NCI-H2107 treated with DMSO at 0.1 percent for 48 hours (cell line): ENCODE data around the gene PCYT1B.
"Not testable (repeated sequence)": the region's sequence is repeated elsewhere in the genome, so short reads cannot be mapped to it uniquely, and the experiment has no call there.

Source experiments
- DNase-seq: peaks from one replicate; lab custom pipeline; 2025; ENCODE audit not compliant: unreplicated experiment; lab: John Stamatoyannopoulos, UW

Gene PCYT1B

DNA sequence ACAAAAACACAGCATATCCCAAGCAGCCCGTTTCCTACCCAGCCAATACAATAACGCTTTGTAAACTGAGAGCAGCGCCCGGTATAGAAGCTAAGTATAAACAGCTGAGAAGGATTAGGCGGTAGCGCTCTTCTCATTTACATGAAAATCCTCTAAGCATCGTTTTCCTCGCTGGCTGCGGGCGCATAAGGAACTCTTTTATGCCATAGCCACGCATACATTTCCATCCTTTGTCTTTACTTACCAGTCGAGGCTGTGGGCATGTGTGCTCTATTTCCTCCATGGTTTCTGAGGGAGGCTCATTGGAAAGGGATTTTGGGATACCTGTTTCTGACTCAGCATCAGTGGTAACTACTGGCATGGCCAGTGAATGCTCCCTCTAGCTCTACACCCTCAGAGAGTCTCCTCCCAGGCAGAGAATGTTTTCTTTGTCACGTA lies 383 bp downstream of the PCYT1B start:
- peak; percentile 79 for DNase-seq

- no peak for DNase-seq
These were observed 1.1 kb downstream of the PCYT1B start for GRCh38 chrX:24646006-24646405.

GRCh38 chrX:24643116-24643515 lies 4.0 kb downstream of the PCYT1B start:
- no peak for DNase-seq

DNA sequence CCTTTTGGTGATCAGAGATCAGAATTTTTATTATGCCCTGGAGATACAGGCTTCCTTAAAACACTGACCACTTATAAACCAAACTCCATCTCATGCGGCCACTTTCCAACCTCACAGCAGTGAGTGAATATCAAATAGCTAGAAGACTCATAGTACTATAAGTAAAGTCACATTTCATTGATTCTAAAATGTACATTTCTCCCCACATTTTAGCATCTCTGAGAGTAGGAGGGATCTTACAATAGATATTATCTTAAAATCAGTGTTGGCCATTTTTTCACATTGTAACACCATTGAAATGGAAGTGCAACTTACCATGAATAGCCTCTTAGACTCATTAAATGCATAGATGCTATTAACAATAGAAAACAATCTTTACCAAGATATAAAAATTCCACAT lies 17.4 kb downstream of the PCYT1B start:
- no peak for DNase-seq

DNA sequence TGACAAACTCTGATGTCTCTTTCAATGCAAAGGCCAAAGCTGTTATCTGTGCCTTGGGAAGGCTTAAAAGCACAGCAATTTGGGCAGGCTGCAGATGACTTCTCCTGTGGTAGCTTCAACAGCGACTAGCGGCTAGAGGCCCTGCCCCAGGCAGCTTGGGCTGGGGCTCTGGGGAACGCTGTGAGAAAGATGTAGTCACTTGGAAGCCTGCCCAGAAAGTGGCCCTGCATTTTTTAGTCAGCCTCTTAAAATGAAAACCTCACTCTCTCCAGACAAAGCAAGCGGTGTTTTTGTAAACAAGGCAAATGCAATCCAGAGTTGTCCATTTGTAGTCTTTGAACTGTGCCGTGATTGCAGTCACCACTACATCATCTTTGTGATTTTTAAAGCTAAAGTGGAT lies 27.5 kb downstream of the PCYT1B start:
- DNase-seq, result peak; percentile 90

DNA sequence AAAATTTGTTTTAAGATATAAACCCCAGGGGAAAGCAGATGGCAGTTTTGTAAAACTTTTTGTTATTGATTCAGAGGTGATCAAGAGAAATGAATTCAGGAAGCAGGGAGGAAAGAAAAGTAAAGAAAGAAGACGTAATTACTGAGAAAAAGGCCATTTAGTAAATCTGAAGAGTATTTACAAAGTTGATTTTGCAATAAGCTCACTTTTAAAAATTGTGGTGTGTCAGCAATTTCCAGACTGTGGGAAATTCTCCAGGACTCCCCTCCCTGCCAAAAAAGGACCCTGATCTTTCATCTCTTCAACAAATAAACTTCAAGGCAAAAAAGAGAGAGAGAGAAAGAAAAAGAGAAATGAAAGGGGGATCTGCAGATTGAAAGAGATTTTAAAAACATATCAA lies 36.6 kb downstream of the PCYT1B start:
- DNase-seq, result no peak

- no peak for DNase-seq
These were observed 39.5 kb downstream of the PCYT1B start for GRCh38 chrX:24607616-24608015.

DNA sequence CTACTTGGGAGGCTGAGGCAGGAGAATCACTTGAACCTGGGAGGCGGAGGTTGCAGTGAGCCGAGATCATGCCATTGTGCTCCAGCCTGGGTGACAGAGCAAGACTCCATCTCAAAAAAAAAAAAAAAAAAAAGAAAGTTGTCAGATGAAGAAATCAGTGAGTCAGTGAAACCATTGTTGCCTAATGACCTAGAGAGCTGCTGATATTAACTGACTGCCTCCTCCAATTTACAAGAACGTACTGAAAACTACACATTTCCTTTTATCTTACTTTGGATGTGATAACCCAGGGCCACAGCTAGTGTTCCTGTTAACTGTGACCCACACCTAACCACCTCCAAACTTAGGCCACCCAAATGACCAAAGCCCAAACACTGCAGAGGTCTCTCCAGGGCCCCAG lies 41.2 kb downstream of the PCYT1B start:
- not testable (repeated sequence) for DNase-seq

- no peak for DNase-seq
These were observed 44.0 kb downstream of the PCYT1B start for GRCh38 chrX:24603191-24603590.

GRCh38 chrX:24601858-24602257 lies 45.3 kb downstream of the PCYT1B start:
- no peak for DNase-seq

DNA sequence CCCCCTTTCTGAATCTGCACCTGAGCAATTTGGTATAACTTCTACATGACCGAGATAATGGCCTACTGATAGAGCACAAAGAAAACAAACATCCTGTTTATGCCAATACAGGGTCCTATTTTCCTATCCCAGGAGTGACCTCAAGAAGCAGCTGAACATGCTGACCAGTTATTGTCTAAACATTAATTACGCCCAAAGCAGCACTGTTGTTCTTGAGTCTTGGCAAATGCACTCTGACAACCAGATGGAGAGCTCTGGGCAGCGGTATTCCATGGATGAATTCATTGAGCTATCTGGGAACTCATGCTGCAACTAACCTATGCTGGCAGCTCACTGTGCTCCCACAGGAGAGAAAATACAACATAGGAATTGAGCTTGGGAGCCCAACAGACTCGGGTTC lies 52.6 kb downstream of the PCYT1B start:
- DNase-seq, result no peak

- no peak for DNase-seq
These were observed 57.0 kb downstream of the PCYT1B start for GRCh38 chrX:24590111-24590510.

DNA sequence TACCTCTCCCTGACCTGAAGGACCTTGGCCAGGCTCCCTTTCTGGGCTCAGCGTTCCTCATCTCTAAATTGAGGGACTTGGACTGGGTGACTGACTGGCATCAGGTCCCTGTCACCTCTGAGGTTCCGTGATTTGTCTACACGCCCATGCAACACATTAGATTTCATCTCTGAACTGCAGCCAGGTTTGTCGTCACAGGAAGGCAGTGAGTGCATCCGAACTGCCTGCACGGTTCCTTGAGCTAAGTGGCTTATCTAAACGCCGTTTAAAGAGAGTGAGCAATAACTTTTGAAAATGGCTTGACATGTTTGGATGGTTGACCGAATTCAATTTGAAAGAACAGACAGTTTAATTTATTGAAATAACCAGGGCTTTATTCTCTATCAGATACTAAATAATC lies 70.1 kb downstream of the PCYT1B start:
- no peak for DNase-seq

DNA sequence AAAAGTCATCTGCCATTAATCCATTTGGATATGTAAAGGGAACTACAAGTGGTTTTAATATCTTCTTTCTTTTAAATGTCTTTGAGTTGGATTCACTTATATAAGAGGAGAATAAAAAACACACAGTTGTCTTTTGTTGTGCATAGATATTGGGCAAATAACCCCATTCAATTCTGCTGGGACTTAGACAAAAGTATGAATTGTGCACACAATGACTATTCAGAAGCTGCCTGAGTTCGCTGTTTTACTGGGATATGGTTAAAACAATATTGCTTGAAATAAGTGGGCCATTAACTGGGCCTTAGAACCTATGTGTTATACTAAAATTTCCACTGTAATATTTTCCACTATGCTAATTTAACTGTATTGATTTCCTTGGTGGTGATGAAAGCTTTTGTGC lies 71.7 kb downstream of the PCYT1B start:
- DNase-seq, result no peak

DNA sequence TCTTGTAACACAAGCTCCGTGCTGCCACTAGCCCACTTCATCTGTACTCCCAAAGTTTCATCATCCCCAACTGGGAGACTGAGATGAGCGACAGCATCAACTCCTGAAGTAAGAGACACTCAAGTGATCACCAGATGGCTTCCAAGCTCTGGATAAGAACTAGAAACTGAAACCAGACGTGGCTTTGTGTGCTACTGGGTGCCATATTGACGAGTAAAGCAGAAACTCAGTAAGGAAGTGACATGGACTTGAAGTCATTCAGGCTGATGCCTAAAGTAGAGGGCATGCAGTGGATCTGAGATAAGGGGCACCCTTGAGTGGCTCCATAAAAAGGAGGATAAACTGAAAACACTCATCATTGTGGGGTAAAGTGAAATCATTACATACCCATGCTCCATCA lies 72.4 kb downstream of the PCYT1B start:
- DNase-seq, result no peak

- DNase-seq, result no peak
These were observed 80.0 kb downstream of the PCYT1B start for GRCh38 chrX:24567169-24567568.

- no peak for DNase-seq
These were observed 80.9 kb downstream of the PCYT1B start for GRCh38 chrX:24566240-24566639.

DNA sequence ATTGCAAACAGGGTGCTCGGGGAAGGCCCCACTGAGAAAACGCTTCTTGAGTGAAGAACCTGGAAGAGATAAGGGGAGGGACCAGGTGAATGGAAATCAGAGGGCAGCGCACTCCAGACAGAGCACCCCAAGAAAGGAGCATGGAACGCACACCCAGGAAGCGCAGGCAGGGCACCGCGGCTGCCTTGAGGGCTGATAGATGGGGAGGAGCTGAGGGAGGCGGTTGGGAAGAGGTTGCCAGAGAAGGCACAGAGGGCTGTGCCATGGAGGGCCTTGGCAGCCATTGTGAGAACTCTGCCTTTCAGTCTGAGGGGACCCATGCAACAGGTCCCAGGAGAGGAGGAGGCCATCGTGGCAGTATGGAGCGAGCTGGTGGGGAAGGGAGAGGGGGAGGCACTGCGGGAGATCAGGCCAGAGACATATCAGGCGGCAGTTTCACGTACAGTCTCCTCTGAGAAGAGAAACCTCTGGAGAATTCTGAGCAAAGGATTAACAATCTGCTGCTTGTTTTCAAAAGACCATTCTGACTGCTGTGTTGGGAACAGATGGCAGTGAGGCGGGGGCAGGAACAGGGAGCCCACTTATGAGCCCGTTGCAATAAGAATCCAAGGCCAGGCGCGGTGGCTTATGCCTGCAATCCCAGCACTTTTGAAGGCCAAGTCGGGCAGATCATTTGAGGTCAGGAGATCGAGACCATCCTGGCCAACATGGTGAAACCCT lies 83.7 kb downstream of the PCYT1B start:
- no peak for DNase-seq

DNA sequence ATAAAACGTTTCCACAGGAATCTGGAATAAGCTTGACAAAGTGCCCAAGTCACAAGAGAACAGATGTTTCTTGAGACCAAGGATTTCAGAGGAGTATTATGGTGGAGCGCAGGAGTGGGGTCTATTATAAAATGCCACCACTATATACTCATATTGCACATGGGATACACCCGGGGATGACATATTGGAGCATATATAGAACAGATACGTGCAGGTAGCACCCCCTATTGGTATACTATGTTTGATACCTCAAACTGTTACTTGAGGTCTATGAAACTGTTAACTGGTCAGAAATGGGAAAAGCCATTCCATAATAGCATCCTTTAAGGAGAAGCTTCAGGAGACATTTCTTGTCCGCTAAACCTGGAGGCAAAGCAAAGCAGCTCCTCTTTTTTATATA lies 86.0 kb downstream of the PCYT1B start:
- DNase-seq, result no peak

GRCh38 chrX:24553011-24553410 lies 94.1 kb downstream of the PCYT1B start:
- DNase-seq, result no peak

GRCh38 chrX:24550166-24550565 lies 97.0 kb downstream of the PCYT1B start:
- no peak for DNase-seq

- no peak for DNase-seq
These were observed 99.2 kb downstream of the PCYT1B start for GRCh38 chrX:24547961-24548360.

DNA sequence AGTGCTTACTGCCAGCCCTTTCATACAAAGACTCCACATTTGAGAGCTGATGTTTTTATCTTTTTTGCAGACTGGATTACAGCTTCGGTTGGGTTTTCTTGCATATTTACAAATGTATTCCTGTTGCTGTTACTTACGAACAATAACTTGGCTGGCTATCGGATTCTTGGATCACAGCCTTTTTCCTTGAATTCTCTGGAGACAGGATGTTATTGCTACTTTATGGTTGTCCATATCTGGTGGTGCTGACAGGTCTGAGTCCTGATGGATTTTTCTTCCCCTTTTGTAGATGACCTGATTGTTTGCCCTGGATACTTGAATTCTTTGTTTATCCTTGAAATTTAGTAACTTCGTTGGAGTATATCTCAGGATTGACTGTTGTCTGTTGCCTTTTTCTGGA lies 104.4 kb downstream of the PCYT1B start:
- DNase-seq, result no peak
